H1 (cell line): Measurements from ENCODE around the gene OR2AJ1.

ENCODE experiments used
- BACH1 ChIP-seq: IDR thresholded peaks from 2 replicates; pipeline ENCODE4 v1.6.1; 2012; ENCODE audit warnings: low read length, improper control_type of control experiment
- CEBPB ChIP-seq: IDR thresholded peaks from 2 replicates; pipeline ENCODE4 v1.6.1; 2012; ENCODE audit warnings: low read depth, low read length
- JUN ChIP-seq: IDR thresholded peaks from 2 replicates; pipeline ENCODE4 v1.6.1; 2011; ENCODE audit warnings: low read depth, mild to moderate bottlenecking, improper control_type of control experiment, low read length
- JUND ChIP-seq: IDR thresholded peaks from 2 replicates; pipeline ENCODE4 v1.6.1; 2011; ENCODE audit warnings: mild to moderate bottlenecking, improper control_type of control experiment, low read length
- PHF8 ChIP-seq: fragments of 200-600 bp; sonication (generic); conservative IDR thresholded peaks from 2 replicates; pipeline ENCODE4 v1.7.1; 2012; ENCODE audit warnings: low read depth, mild to moderate bottlenecking, inconsistent platforms, low read length, moderate library complexity
- POLR2AphosphoS5 ChIP-seq: IDR thresholded peaks from 2 replicates; pipeline ENCODE4 v1.6.1; 2011; ENCODE audit warnings: low read depth, low read length
- RAD21 ChIP-seq, 2 experiments: IDR thresholded peaks in 1 of 2; conservative IDR thresholded peaks in 1 of 2; 2 replicates each; pipeline ENCODE4 v1.6.1; 2011; ENCODE audit warnings: low read depth in 2 of 2, low read length in 2 of 2, improper control_type of control experiment in 1 of 2, inconsistent platforms in 1 of 2, mild to moderate bottlenecking in 1 of 2, moderate library complexity in 1 of 2
- SIN3A ChIP-seq, 2 experiments: IDR thresholded peaks in 1 of 2; conservative IDR thresholded peaks in 1 of 2; 2 replicates each; pipeline ENCODE4 v1.6.1; 2011 to 2012; ENCODE audit warnings: low read length in 2 of 2, improper control_type of control experiment in 1 of 2, low read depth in 1 of 2, mild to moderate bottlenecking in 1 of 2
- TBP ChIP-seq: IDR thresholded peaks from 2 replicates; pipeline ENCODE4 v1.6.1; 2011; ENCODE audit warnings: low read depth, low read length, improper control_type of control experiment
- TCF12 ChIP-seq: IDR thresholded peaks from 2 replicates; pipeline ENCODE4 v1.6.1; 2011; ENCODE audit warnings: low read depth, mild to moderate bottlenecking, low read length
- TF ChIP-seq, protein P1 (sequence below), 3 experiments: IDR thresholded peaks; 1 replicate in 2 of 3; 2 replicates in 1 of 3; pipeline versions ENCODE4 v1.5.1 to v1.6.1; 2011; ENCODE audit warnings: low read length in 3 of 3, mild to moderate bottlenecking in 3 of 3, inconsistent platforms in 2 of 3, low read depth in 1 of 3, moderate library complexity in 1 of 3; ENCODE audit not compliant: insufficient read depth in 1 of 3; ENCODE audit errors: control extremely low read depth in 1 of 3
- TF ChIP-seq, protein P2 (sequence below): IDR thresholded peaks from 2 replicates; pipeline ENCODE4 v1.6.1; 2011; ENCODE audit warnings: low read depth, mild to moderate bottlenecking, low read length; ENCODE audit not compliant: insufficient read depth

DNA sequence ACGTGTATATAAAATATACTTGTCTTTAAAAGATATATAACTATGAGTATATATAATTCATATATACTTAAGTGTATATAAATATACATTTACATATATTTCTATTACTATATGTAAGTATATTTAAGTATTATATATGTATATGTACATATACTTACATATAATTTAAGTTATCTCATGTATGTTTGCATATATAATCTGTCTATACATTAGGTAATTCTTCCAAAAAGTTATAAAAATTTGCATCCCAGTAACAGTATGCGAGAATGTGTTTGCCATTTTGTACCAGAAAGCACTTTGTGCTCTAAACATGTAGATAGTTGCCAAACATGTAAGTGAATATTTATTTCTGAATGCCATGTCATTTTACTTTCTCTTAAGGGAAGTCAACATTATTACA, 40.2 kb downstream of the OR2AJ1 start, which contains the start of gene OR2AK2:
- TF ChIP-seq BACH1: no peak
- TF ChIP-seq PHF8: no peak
- TF ChIP-seq JUN: no peak
- TF ChIP-seq POLR2AphosphoS5: no peak
- no peak for TF ChIP-seq TBP
- TF ChIP-seq, protein P1, sequence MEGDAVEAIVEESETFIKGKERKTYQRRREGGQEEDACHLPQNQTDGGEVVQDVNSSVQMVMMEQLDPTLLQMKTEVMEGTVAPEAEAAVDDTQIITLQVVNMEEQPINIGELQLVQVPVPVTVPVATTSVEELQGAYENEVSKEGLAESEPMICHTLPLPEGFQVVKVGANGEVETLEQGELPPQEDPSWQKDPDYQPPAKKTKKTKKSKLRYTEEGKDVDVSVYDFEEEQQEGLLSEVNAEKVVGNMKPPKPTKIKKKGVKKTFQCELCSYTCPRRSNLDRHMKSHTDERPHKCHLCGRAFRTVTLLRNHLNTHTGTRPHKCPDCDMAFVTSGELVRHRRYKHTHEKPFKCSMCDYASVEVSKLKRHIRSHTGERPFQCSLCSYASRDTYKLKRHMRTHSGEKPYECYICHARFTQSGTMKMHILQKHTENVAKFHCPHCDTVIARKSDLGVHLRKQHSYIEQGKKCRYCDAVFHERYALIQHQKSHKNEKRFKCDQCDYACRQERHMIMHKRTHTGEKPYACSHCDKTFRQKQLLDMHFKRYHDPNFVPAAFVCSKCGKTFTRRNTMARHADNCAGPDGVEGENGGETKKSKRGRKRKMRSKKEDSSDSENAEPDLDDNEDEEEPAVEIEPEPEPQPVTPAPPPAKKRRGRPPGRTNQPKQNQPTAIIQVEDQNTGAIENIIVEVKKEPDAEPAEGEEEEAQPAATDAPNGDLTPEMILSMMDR (IDR thresholded peaks at IDR 0.05; ENCODE audit: control extremely low read depth in 1 of 3, insufficient read depth in 1 of 3, low read depth in 1 of 3, low read length in 3 of 3): no peak
- no peak for TF ChIP-seq JUND
- TF ChIP-seq RAD21 (IDR thresholded peaks at IDR 0.05 in 1 of 2, conservative IDR thresholded peaks at IDR 0.05 in 1 of 2; ENCODE audit: low read depth in 2 of 2, low read length in 2 of 2): no peak
- TF ChIP-seq TCF12: no peak
- TF ChIP-seq SIN3A (conservative IDR thresholded peaks at IDR 0.05 in 1 of 2, IDR thresholded peaks at IDR 0.05 in 1 of 2; ENCODE audit: low read depth in 1 of 2, low read length in 2 of 2): no peak
- TF ChIP-seq, protein P2, sequence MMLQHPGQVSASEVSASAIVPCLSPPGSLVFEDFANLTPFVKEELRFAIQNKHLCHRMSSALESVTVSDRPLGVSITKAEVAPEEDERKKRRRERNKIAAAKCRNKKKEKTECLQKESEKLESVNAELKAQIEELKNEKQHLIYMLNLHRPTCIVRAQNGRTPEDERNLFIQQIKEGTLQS: no peak
- TF ChIP-seq CEBPB: no peak
